ENCODE results near the gene NRP1.

The NRP1 gene

GRCh38 chr10:33233635-33234034, 100.8 kb downstream of the NRP1 start:
- Histone ChIP-seq H3K4me3 (ENCODE audit: low read length) (no peak overlapping the region), H3F3A (ENCODE audit: control insufficient read depth, insufficient read depth) (no peaks in the 10 kb centered on the region), H3K9me2 (replicated peaks; ENCODE audit: control insufficient read depth, low read length) (no peaks in the 10 kb centered on the region), H3K79me2 (ENCODE audit: control insufficient read depth, low read length) (no peaks in the 10 kb centered on the region), H4K20me1 (ENCODE audit: control insufficient read depth, insufficient read depth, low read depth, low read length) (no peaks in the 10 kb centered on the region), H3K4me2 (ENCODE audit: low read length) (no peak overlapping the region), H3K36me3 (ENCODE audit: control insufficient read depth, low read length) (no peaks in the 10 kb centered on the region), H3K4me1 (ENCODE audit: control insufficient read depth, low read length) (no peaks in the 10 kb centered on the region), H3K9me3 (ENCODE audit: control insufficient read depth, insufficient read depth, low read length) (no peaks in the 10 kb centered on the region), H3K27ac (ENCODE audit: low read depth, low read length) (no peak overlapping the region), H3K27me3 (ENCODE audit: control insufficient read depth, low read length) (no peaks in the 10 kb centered on the region)
- no peak for TF ChIP-seq EZH2phosphoT487 (IDR thresholded peaks at IDR 0.05; ENCODE audit: borderline replicate concordance, low read length)
- no peak for TF ChIP-seq CTCF (IDR thresholded peaks at IDR 0.05; ENCODE audit: low read depth, low read length, poor library complexity, severe bottlenecking)

- no peaks in the 10 kb centered on the region for H3K9me3 ChIP-seq (ENCODE audit: control insufficient read depth, insufficient read depth, low read length)
- no peak overlapping the region for H3K4me3 ChIP-seq (ENCODE audit: low read length)
- H3K36me3 ChIP-seq (ENCODE audit: control insufficient read depth, low read length), result no peaks in the 10 kb centered on the region
- no peaks in the 10 kb centered on the region for H3K79me2 ChIP-seq (ENCODE audit: control insufficient read depth, low read length)
- H3K27ac ChIP-seq (ENCODE audit: low read depth, low read length), result no peak overlapping the region
- H3F3A ChIP-seq (ENCODE audit: control insufficient read depth, insufficient read depth), result no peaks in the 10 kb centered on the region
- H4K20me1 ChIP-seq (ENCODE audit: control insufficient read depth, insufficient read depth, low read depth, low read length), result no peaks in the 10 kb centered on the region
- TF ChIP-seq CTCF (IDR thresholded peaks at IDR 0.05; ENCODE audit: low read depth, low read length, poor library complexity, severe bottlenecking) (no peak), EZH2phosphoT487 (IDR thresholded peaks at IDR 0.05; ENCODE audit: borderline replicate concordance, low read length) (no peak)
- H3K27me3 ChIP-seq (ENCODE audit: control insufficient read depth, low read length), result no peaks in the 10 kb centered on the region
- H3K9me2 ChIP-seq (replicated peaks; ENCODE audit: control insufficient read depth, low read length), result no peaks in the 10 kb centered on the region
- H3K4me1 ChIP-seq (ENCODE audit: control insufficient read depth, low read length), result no peaks in the 10 kb centered on the region
- no peak overlapping the region for H3K4me2 ChIP-seq (ENCODE audit: low read length)
Observed at GRCh38 chr10:33233221-33233620, 101.2 kb downstream of the NRP1 start.

GRCh38 chr10:33231621-33232350, 102.7 kb downstream of the NRP1 start:
- no peaks in the 10 kb centered on the region for H3K36me3 ChIP-seq (ENCODE audit: control insufficient read depth, low read length)
- no peak for TF ChIP-seq EZH2phosphoT487 (IDR thresholded peaks at IDR 0.05; ENCODE audit: borderline replicate concordance, low read length)
- TF ChIP-seq CTCF (IDR thresholded peaks at IDR 0.05; ENCODE audit: low read depth, low read length, poor library complexity, severe bottlenecking), result no peak
- H4K20me1 ChIP-seq (ENCODE audit: control insufficient read depth, insufficient read depth, low read depth, low read length), result no peaks in the 10 kb centered on the region
- H3K9me2 ChIP-seq (replicated peaks; ENCODE audit: control insufficient read depth, low read length), result no peaks in the 10 kb centered on the region
- no peaks in the 10 kb centered on the region for H3K4me1 ChIP-seq (ENCODE audit: control insufficient read depth, low read length)
- no peaks in the 10 kb centered on the region for H3K79me2 ChIP-seq (ENCODE audit: control insufficient read depth, low read length)
- H3K27me3 ChIP-seq (ENCODE audit: control insufficient read depth, low read length), result no peaks in the 10 kb centered on the region
- H3K4me3 ChIP-seq (ENCODE audit: low read length), result no peak overlapping the region
- H3K27ac ChIP-seq (ENCODE audit: low read depth, low read length), result no peak overlapping the region
- no peaks in the 10 kb centered on the region for H3K9me3 ChIP-seq (ENCODE audit: control insufficient read depth, insufficient read depth, low read length)
- H3K4me2 ChIP-seq (ENCODE audit: low read length), result no peak overlapping the region
- no peaks in the 10 kb centered on the region for H3F3A ChIP-seq (ENCODE audit: control insufficient read depth, insufficient read depth)
